Suprapubic skin (tissue), 3 donors: ENCODE results near the gene PTPN21.

Experiments used
- EP300 ChIP-seq: sonication (generic); formaldehyde crosslinking; IDR thresholded peaks from one replicate; pipeline ENCODE4 v1.6.1; 2017; ENCODE audit warnings: antibody characterized with exemption
- POLR2A ChIP-seq, 2 donors: fragments of 450-650 bp; IDR thresholded peaks; one replicate each; pipeline ENCODE4 v1.6.1; 2017; ENCODE audit warnings: antibody characterized with exemption in 2 of 2, mild to moderate bottlenecking in 2 of 2, moderate library complexity in 2 of 2
- TF ChIP-seq, protein P1 (sequence below), 2 donors: fragments of 200-600 bp in 1 of 2; fragments of 450-650 bp in 1 of 2; sonication (generic) in 1 of 2; IDR thresholded peaks; one replicate each; pipeline ENCODE4 v1.5.1; 2016 to 2019; ENCODE audit warnings: antibody characterized with exemption in 2 of 2, mild to moderate bottlenecking in 1 of 2, moderate library complexity in 1 of 2

GRCh38 chr14:88476825-88477224, 78.0 kb downstream of the PTPN21 start:
- TF ChIP-seq, protein P1, sequence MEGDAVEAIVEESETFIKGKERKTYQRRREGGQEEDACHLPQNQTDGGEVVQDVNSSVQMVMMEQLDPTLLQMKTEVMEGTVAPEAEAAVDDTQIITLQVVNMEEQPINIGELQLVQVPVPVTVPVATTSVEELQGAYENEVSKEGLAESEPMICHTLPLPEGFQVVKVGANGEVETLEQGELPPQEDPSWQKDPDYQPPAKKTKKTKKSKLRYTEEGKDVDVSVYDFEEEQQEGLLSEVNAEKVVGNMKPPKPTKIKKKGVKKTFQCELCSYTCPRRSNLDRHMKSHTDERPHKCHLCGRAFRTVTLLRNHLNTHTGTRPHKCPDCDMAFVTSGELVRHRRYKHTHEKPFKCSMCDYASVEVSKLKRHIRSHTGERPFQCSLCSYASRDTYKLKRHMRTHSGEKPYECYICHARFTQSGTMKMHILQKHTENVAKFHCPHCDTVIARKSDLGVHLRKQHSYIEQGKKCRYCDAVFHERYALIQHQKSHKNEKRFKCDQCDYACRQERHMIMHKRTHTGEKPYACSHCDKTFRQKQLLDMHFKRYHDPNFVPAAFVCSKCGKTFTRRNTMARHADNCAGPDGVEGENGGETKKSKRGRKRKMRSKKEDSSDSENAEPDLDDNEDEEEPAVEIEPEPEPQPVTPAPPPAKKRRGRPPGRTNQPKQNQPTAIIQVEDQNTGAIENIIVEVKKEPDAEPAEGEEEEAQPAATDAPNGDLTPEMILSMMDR (IDR thresholded peaks at IDR 0.05), result no peak
- TF ChIP-seq POLR2A (IDR thresholded peaks at IDR 0.05) (no peak), EP300 (no peak)
